Left kidney (tissue), 2 donors: ENCODE data around the gene CDH4. TPM values are rescaled to one million over a fixed set of nuclear protein-coding genes. Genes with fewer than 3 reads are reported as not detected.

ENCODE experiments used
- DNase-seq: peaks from one replicate; pipeline ENCODE4 v3.0.0-alpha.2; 2013
- polyA plus RNA-seq: library from polyadenylated mRNA; unstranded; fragments of 120-200 nt; gene quantifications from one replicate; pipeline ENCODE4 v1.2.1, GENCODE V29; 2013; ENCODE audit not compliant: insufficient read length

CDH4 gene
- polyA plus RNA-seq, 1 donor: 7.3 TPM

- DNase-seq: no peak
Measured at GRCh38 chr20:61693055-61693600, 441.1 kb downstream of the CDH4 start.

- no peak for DNase-seq
Measured at GRCh38 chr20:61694682-61695081, 442.6 kb downstream of the CDH4 start.

GRCh38 chr20:61695741-61696140 is 443.7 kb downstream of the CDH4 start:
- no peak for DNase-seq

GRCh38 chr20:61696181-61696735 is 444.2 kb downstream of the CDH4 start:
- no peak for DNase-seq

- no peak for DNase-seq
Measured at GRCh38 chr20:61697666-61698597, 445.9 kb downstream of the CDH4 start.

GRCh38 chr20:61698598-61699494 is 446.8 kb downstream of the CDH4 start:
- DNase-seq: no peak

GRCh38 chr20:61699495-61700374 is 447.7 kb downstream of the CDH4 start:
- no peak for DNase-seq

GRCh38 chr20:61700595-61701140 is 448.6 kb downstream of the CDH4 start:
- no peak for DNase-seq

GRCh38 chr20:61701401-61701800 is 449.3 kb downstream of the CDH4 start:
- no peak for DNase-seq

- DNase-seq: no peak
Measured at GRCh38 chr20:61701802-61702201, 449.7 kb downstream of the CDH4 start.

GRCh38 chr20:61702246-61702645 is 450.2 kb downstream of the CDH4 start:
- DNase-seq: no peak

GRCh38 chr20:61704661-61705060 is 452.6 kb downstream of the CDH4 start:
- DNase-seq: no peak

- DNase-seq: no peak
Measured at GRCh38 chr20:61705386-61706258, 453.6 kb downstream of the CDH4 start.

- no peak for DNase-seq
Measured at GRCh38 chr20:61706259-61706961, 454.3 kb downstream of the CDH4 start.

GRCh38 chr20:61708891-61709290 is 456.8 kb downstream of the CDH4 start:
- DNase-seq: no peak

- DNase-seq: no peak
Measured at GRCh38 chr20:61710108-61710507, 458.0 kb downstream of the CDH4 start.

GRCh38 chr20:61712688-61713087 is 460.6 kb downstream of the CDH4 start:
- no peak for DNase-seq

- no peak for DNase-seq
Measured at GRCh38 chr20:61718361-61719005, 466.4 kb downstream of the CDH4 start.
